Nephron progenitor cell (in vitro differentiated cells): ENCODE data around the gene CDK8.
A peak's percentile ranks its signal among the peaks of the same experiment; 100 is the strongest.

ENCODE experiments used
- DNase-seq: peaks from one replicate; pipeline ENCODE4 v3.0.0; 2021
- H3K27ac Mint-ChIP-seq: 2 replicates; pipeline ENCODE4 v1.8.0; 2021; ENCODE audit warnings: mild to moderate bottlenecking, moderate library complexity, mixed read lengths
- H3K27me3 Mint-ChIP-seq: 2 replicates; pipeline ENCODE4 v1.8.0; 2021; ENCODE audit warnings: mild to moderate bottlenecking, low read depth, mixed read lengths; ENCODE audit not compliant: poor library complexity
- H3K36me3 Mint-ChIP-seq: 2 replicates; pipeline ENCODE4 v1.8.0; 2021; ENCODE audit warnings: low read depth, mixed read lengths
- H3K4me1 Mint-ChIP-seq: 2 replicates; pipeline ENCODE4 v1.8.0; 2021; ENCODE audit warnings: mixed read lengths
- H3K4me3 Mint-ChIP-seq: 2 replicates; pipeline ENCODE4 v1.8.0; 2021; ENCODE audit warnings: mild to moderate bottlenecking, moderate library complexity, mixed read lengths
- H3K9me3 Mint-ChIP-seq: 2 replicates; pipeline ENCODE4 v1.8.0; 2021; ENCODE audit warnings: mild to moderate bottlenecking, moderate library complexity, mixed read lengths
- TF ChIP-seq, protein P1 (sequence below): fragments of 200-600 bp; sonication (generic); IDR thresholded peaks from 2 replicates; pipeline ENCODE4 v1.5.0; 2021; ENCODE audit warnings: antibody characterized with exemption

Gene CDK8

DNA sequence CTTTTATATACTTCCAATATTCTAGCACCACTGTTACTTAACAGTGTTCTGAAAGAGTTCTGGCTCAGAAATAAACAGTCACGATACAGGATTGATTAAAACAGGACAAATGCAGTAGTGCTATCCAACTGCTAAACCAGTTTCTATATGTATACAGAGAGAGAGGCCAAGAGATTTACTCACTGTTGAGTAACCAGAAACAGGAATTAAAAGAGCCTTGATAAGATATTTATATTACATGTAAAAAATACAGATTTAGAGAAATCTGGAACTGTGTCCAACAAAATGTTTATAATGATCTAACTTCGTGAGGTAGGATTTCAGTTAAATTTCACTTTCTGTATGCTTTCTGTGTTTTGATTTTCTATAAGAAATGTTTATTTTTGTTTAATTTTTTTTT is 116.6 kb downstream of the CDK8 start:
- no peaks in the 10 kb centered on the region for H3K9me3 Mint-ChIP-seq
- no peak overlapping the region for H3K4me3 Mint-ChIP-seq
- H3K27ac Mint-ChIP-seq: no peak overlapping the region
- H3K27me3 Mint-ChIP-seq: no peaks in the 10 kb centered on the region
- TF ChIP-seq, protein P1, sequence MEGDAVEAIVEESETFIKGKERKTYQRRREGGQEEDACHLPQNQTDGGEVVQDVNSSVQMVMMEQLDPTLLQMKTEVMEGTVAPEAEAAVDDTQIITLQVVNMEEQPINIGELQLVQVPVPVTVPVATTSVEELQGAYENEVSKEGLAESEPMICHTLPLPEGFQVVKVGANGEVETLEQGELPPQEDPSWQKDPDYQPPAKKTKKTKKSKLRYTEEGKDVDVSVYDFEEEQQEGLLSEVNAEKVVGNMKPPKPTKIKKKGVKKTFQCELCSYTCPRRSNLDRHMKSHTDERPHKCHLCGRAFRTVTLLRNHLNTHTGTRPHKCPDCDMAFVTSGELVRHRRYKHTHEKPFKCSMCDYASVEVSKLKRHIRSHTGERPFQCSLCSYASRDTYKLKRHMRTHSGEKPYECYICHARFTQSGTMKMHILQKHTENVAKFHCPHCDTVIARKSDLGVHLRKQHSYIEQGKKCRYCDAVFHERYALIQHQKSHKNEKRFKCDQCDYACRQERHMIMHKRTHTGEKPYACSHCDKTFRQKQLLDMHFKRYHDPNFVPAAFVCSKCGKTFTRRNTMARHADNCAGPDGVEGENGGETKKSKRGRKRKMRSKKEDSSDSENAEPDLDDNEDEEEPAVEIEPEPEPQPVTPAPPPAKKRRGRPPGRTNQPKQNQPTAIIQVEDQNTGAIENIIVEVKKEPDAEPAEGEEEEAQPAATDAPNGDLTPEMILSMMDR: no peak
- peaks cover 15% of the 10 kb centered on the region for H3K36me3 Mint-ChIP-seq
- no peak for DNase-seq
- no peaks in the 10 kb centered on the region for H3K4me1 Mint-ChIP-seq

DNA sequence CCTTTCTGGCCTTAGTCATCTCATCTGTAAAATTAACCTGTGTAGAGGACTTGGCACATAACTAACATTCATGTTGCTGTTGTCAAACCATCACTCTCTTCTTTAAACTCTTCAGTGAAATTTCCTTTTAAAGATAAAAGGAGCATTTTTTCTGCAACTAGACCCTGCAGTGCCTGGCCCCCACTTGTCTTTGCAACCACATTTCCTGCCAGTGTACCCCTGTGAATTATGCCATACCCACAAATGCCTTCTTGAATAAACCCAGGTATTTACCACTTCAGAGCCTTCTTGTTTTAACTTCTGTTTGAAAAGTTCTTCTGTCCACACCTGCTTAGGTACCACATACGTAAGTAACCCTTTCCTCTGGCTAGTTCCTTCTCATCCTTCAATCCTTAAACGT is 118.8 kb downstream of the CDK8 start:
- Mint-ChIP-seq H3K27ac (peak overlapping the region; percentile 2), H3K36me3 (peaks cover 15% of the 10 kb centered on the region), H3K4me1 (no peaks in the 10 kb centered on the region), H3K9me3 (no peaks in the 10 kb centered on the region), H3K4me3 (no peak overlapping the region), H3K27me3 (no peaks in the 10 kb centered on the region)
- no peak for DNase-seq
- TF ChIP-seq, protein P1: no peak

DNA sequence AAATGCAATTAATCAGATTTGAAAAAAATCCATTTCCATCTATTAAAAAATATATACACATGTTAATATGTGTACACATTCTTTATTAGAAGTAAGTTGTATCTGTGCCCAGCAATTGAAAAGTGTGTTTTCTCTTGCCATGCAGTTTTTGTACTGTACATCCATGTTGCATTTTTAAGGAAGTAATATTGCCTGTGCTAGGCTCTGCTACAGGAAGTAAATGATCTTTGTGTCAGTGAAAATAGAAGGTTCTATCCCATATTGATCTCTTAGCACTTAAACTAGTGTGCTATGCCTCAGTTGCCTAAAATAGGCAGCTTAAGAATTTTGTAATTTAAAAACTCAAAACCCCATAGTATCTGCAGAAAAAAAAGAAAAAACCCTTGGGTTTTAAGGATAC is 122.5 kb downstream of the CDK8 start:
- Mint-ChIP-seq H3K4me1 (no peaks in the 10 kb centered on the region), H3K36me3 (peaks cover 6% of the 10 kb centered on the region)
- TF ChIP-seq, protein P1: no peak

DNA sequence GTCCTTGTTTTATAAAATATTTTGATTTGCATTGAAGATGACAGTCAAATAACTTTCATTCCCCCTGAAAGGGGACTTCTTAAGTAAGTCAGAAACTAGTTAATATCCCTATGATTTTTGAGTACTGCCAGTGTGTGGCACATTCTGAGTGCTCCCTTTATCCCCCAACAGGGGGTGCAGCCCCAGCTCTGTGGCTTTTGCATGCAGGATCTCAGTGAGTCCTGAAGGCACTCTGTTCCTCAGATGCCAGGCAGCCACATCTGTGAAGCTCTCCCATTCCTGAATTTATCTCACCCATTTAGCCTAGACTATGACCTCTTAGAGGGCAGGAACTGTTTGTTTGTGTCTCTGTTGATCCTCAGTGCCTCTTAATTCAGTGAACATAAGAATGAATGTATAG is 123.1 kb downstream of the CDK8 start:
- no peaks in the 10 kb centered on the region for H3K4me1 Mint-ChIP-seq
- peaks cover 6% of the 10 kb centered on the region for H3K36me3 Mint-ChIP-seq
- TF ChIP-seq, protein P1: peak; percentile 41
- H3K27me3 Mint-ChIP-seq: no peaks in the 10 kb centered on the region
- H3K4me3 Mint-ChIP-seq: no peak overlapping the region
- peak; percentile 20 for DNase-seq
- H3K9me3 Mint-ChIP-seq: no peaks in the 10 kb centered on the region
- H3K27ac Mint-ChIP-seq: no peak overlapping the region

More for the DNA sequence above, 122.5 kb downstream of the CDK8 start:
- DNase-seq: no peak
- no peaks in the 10 kb centered on the region for H3K27me3 Mint-ChIP-seq
- H3K27ac Mint-ChIP-seq: no peak overlapping the region
- H3K9me3 Mint-ChIP-seq: no peaks in the 10 kb centered on the region
- H3K4me3 Mint-ChIP-seq: no peak overlapping the region

DNA sequence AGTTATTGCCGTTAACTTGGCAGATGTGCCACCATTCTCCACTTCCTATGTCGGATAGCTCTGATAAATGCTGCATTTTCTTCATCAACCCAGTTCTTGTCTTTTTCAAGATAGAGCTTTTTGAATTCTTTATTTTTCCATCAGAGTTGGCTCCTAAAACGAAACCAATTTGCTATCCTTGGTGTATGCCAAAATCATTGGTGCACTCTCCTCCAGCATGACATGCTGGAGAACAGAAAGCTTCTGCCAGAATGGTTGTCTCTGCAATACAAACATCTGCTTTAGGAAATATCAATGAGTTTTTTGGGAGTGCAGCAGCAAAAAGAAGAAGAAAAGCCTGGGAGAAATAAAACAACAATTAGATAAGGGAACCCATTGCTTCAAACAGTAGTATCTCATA is 124.2 kb downstream of the CDK8 start:
- Mint-ChIP-seq H3K4me3 (no peak overlapping the region), H3K4me1 (no peaks in the 10 kb centered on the region), H3K27ac (no peak overlapping the region), H3K9me3 (no peaks in the 10 kb centered on the region), H3K27me3 (no peaks in the 10 kb centered on the region), H3K36me3 (peaks cover 2% of the 10 kb centered on the region)
- TF ChIP-seq, protein P1: no peak
- no peak for DNase-seq

DNA sequence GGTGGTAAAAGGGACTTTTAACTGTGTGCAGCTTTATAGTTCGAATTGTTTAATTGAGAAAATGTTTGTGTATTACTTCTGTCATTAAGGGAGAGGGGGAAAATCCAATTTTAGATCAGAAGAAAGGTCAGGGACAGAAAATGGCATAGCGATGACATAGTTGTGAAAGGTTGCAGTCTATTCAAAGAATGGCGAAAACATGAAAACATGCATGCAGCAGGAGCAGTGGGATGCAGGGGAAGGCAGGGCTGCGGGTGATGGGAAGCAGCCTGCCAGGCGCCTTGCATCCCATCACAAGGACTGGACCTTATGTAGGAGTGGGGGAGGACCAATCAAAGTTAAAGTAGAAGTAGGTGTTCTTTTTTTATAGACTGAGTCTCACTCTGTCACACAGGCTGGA is 125.9 kb downstream of the CDK8 start:
- H3K4me3 Mint-ChIP-seq: no peak overlapping the region
- H3K4me1 Mint-ChIP-seq: no peaks in the 10 kb centered on the region
- H3K36me3 Mint-ChIP-seq: peaks cover 7% of the 10 kb centered on the region
- no peak overlapping the region for H3K27ac Mint-ChIP-seq
- no peaks in the 10 kb centered on the region for H3K27me3 Mint-ChIP-seq
- no peak for DNase-seq
- no peaks in the 10 kb centered on the region for H3K9me3 Mint-ChIP-seq
- TF ChIP-seq, protein P1: no peak
